Activated gamma-delta T cell treated with anti-CD3 and anti-CD28 coated beads, Interleukin-2, amount 50 U/mL, for 16 hours (primary cell): ENCODE results near the gene TNFRSF14.

Experiments
- DNase-seq: peaks from one replicate; pipeline ENCODE4 v3.0.0-alpha.2; 2020; ENCODE audit warnings: low read depth

TNFRSF14 gene

DNA sequence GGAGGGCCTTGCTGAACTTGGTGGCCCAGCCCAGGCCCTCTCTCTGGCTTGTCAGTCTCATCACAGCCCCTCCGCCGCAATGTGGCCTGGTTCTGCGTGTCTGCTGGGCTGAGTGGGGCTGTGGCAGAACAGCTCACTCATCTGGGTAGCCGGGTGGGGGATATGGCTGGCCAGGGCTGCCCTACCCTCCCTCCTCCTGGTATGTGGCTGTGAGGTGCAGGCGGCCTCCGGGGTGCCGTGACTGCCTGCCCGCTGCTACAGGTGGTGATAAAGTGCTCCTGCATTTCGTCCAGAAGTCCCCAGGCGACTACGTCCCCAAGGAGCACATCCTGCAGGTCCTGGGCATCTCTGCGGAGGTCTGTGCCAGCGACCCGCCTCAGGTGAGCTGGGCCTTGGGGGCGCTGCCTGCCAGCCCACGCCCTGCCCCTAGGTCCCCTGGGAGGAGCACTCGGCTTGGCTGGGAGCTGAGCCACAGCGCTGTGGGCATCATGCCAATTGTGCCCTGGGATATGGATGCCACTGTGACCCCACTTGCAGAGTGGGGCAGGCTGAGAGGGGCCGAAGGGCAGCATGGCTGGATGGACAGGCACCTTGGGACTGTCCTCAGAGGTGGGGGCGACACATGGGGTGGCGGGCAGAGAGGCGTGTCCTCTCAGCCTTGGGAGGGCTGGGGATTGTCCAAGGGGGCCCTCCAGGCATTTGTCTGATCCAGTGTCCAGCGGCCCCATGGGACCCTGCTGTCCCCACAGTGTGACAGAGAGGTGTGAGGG, 32.7 kb downstream of the TNFRSF14 start:
- DNase-seq, result no peak

DNA sequence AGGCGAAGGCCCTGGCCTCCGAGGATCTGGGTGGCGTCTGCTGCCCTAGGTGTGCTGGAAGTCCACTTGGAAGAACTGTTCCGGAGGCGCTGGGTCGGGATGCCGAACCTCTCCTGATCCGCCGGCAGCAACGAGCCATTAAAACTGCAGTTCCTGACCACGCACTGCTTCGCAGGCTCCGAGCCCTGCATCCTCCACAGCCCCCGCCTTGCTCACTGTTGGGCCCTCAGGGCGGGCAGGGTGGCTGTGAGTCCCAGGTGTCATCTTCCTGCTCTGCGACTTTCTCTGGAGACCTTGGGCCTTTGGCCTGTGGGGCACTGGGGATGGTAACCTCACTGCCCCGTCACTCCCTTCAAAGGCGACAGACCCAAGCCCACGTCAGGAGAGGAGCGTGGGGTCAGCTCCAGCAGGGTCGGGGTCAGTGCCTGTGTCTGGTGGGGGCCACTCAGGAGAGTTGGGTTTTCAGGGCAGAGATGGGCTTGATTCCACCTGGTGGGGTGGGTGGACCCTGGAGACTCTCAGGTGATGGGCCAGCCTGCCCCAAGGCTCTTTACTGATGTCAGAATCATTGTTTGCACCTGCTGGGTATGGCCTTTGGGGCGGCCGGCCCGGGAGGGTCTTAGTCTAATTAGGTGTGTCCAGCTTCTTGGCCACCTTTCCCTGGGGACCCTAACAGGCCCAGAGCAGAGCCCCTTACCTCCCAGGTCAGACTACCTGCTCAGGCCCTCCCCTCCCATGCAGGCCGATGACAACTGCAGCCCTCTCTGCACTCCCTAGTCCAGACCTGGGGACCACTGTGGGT, 33.5 kb downstream of the TNFRSF14 start:
- no peak for DNase-seq

DNA sequence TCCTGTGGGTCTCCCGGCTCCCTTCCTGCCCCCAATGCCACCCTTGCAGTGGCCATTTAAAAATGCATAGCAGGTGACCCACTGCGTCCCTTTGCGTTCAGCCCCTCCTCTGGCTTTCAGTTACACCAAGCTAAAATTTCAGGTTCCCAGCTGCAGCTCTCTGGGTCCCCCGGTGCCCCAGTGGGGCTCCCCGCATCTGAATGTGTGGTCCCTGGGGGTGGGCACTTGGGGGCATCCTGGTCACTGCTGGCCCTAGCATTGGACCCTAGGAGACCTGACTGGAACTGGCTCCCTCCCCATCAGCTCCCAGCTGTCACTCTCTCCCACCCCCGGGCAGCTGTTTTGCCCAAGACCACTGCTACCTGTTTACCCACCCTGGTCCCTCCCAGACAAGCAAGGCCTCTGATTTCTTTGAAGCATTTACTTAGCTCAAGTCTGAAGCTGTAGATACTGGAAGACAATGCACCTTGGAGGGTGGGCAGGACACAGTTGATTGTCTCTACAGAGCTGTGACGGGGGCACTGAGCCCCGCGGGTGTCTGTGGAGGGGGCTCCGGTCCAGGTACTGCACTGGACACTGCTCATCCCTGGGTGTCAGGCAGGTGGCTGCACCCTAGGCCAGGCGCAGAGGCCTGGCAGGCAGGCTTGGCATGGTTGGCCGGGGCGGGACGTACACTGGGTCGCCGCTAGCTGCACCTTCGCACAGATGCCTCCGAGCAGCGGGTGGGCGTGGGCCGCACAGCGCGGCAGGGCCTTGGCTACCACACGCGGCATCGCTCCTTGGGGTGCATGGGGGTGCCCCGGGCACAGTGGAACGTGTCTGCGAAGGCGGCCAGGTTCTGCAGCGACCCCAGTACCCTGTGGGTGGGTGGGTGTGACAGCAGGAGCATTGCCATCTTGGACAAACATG, 34.3 kb downstream of the TNFRSF14 start:
- no peak for DNase-seq

DNA sequence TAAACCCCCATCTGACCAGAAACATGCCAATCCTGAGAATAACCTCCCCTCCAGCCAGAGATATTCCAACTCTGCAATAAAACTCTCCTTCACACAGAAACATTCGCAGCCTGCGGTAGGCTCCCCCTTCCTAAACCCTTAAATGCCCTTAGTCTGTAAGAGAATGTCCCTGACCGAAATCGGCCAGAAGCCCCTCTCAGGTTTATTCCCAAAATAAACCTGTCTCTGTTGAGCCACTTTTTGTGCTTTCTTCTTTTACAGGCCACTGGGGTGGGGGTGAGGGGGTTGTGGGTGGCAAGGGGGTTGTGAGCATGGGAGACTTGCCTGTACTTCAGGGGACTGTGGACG, 35.0 kb downstream of the TNFRSF14 start:
- no peak for DNase-seq

DNA sequence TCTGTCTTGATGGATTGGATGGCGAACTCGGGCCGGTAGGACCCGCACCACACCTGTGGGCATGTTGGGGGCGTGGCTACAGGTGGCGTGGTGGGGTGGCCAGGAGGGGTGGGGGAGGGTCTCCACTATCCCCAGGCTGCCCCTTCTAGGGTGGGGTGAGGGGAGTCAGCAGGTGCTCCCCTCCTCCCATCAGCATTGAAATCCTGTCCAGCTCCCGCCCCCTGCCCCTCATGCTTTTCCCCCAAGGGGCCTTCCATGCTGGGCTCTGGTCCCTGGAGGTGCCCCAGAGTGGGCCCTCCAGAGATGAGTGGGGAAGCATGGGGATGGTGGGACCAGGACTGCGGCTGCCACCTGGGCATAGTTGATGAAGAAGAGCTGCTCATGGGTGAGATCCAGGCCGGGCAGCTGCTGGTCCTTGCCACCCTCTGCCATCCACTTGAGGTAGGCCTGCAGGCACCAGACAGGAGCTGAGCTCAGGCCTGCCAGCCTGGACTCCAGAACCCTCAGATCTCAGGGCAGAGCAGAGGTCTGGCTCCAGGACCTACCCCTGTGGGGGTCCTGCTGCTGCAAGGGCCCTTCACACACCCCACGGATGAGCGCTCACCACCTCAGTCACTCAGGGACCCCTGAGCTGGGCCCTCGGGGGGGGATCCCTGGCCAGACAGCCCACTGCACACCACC, 35.5 kb downstream of the TNFRSF14 start:
- DNase-seq, result no peak

DNA sequence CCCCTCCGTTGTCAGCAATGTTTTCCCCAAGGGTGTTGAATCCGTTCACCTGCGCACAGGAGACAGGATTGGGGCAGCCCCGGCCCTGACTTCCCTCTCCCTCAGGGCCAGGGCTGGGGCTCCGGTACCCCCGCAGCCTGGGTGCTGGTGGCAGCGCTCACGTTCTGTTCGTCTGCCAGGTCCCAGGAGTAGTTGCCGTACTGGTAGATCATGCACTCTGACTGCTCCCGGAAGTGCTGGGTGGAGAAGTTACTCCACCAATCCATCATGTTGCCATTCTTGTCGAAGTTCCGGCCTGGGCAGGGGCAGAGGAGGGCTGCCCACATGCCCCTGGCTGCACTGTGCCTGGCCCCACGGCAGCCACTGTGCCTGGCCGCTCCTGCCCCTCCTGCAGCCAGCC, 36.5 kb downstream of the TNFRSF14 start:
- no peak for DNase-seq

DNA sequence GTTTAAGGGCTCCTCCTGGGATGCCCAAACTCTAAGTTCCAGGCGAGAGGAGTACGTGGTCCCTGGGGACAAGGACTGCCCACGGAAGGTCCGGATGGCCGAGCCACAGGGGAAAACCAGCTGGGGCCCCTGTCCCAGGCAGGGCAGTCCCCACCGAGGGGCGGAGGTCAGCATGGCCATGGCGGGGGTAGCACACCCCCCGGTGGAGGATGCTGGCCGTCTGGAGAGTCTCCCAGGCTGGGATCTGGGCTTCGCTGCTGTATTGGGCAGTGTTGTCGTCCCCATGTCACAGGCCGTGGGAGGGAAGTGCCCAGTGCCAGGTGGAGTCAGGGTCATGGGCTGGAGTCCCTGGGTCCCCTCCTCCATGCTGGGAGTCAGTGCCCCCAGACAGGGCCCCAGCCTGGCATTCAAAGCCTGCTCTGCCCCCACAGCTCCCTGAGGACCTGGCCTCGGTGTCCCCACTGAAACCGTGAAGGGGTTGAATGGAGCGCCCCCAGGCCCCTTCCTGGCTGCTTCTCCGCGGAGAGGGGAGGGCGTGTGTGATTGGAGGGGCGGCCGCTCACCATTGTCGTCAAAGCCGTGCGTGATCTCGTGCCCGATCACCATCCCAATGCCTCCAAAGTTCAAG, 37.2 kb downstream of the TNFRSF14 start:
- no peak for DNase-seq

DNA sequence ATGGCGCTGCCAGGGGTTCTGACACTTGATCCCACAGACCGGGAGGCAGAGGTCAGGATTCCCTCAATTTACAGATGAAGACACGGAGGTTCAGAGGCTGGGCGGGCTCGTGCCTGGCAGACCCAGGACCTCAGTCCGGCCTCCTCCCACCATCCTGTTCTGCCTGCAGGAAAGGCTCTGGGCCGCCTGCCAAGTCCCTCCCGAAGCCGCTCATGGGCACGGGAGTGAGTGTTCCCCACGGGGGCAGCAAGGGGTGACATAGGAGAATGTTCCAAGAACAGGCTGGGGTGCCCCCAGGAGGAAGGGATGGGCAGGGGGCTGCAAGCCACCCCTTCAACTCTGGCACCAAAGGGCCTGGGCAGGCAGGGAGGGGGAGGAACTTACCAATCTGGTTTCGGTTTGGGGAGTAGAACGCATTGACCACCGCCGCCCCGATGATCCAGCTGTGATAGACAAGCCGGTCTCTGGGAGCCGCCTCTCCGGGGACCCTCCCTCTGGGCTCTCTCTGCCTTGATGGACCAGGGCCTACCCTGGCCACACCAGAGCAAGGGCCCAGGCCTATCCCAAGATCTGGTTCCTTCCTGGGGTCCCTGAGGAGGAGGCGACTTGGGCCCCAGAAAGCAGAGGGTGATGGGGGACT, 38.0 kb downstream of the TNFRSF14 start:
- DNase-seq, result no peak

DNA sequence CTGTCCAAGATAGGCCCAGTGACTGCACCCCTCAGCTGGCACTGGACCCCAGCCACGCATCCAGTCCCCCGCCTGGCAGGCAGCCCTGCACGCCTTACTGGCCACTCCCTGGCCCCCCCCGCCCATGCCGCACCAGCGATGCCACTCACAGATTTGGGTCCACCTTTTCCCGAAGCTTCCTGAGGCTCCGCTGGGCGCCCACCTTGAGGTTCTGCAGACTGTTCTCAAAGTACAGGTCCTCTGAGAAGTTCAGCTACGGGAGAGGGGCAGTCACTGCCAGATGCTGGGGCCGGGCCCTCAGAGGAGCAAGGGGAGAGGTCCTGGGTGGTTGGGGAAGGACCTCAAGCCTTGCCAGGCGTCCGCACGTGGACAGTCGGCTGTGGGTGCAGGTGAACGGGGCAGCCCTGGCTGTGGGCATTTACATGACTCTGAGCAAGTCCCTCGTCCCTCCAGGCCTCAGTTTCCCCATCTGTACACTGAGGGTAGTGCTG, 38.5 kb downstream of the TNFRSF14 start:
- DNase-seq, result no peak

DNA sequence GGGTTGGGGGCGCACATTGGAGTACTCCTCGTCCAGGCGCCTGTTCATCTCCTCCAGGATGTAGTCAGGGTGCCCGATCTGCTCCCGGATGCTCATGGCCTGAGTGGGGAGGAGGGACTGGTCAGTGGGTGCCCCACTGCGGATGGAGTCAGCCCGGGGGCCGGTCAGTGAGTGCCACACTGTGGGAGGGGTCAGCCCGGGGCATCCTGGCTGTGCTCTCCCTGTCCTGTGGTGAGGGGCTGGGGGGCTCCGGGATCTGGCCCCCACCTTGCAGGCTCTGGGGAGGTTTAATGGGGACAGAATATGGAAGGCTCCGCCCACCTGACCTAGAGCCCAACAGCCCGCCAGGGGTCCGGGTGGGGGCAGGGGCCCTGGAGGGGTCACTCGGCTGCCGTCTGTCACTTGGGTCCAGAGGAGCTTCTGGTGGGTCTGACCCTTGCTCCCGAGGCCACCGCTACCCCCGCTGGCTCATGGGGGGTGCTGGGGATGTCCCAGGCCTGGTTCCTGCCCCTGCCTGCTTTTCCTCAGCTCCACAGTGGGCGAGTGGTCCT, 39.2 kb downstream of the TNFRSF14 start:
- DNase-seq, result no peak

DNA sequence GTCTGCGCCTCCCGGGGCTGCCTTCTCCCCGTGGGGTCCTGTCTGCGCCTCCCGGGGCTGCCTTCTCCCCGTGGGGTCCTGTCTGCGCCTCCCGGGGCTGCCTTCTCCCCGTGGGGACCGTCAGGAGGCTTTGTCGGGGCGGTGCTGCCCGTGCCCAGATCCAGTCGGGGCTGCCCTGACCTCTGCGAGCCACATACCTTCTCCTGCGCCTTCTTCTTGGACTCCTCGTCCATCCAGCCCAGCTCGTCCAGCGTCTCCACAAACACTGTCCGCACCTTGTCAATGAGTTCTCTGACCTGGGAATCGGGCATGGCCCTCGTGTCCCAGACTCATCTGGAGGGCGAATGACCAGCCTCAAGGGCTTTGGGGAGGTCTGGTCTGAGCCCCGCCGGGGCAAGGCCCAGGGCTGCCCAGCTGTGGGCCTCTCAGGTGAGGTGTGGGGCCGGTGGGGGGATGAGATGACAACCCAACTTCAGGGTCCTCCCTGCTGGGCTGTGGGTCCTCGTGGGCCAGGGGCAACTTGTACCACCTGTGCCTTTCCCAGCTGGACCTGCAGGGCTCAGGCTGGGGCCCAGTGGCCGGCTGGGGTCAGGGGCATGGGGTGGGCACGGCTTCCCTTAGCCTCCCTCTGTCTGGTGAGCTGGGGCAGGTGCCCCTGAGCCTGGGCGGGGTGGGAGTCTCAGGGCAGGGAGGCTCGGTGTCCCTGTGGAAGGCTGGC, 39.8 kb downstream of the TNFRSF14 start:
- no peak for DNase-seq

DNA sequence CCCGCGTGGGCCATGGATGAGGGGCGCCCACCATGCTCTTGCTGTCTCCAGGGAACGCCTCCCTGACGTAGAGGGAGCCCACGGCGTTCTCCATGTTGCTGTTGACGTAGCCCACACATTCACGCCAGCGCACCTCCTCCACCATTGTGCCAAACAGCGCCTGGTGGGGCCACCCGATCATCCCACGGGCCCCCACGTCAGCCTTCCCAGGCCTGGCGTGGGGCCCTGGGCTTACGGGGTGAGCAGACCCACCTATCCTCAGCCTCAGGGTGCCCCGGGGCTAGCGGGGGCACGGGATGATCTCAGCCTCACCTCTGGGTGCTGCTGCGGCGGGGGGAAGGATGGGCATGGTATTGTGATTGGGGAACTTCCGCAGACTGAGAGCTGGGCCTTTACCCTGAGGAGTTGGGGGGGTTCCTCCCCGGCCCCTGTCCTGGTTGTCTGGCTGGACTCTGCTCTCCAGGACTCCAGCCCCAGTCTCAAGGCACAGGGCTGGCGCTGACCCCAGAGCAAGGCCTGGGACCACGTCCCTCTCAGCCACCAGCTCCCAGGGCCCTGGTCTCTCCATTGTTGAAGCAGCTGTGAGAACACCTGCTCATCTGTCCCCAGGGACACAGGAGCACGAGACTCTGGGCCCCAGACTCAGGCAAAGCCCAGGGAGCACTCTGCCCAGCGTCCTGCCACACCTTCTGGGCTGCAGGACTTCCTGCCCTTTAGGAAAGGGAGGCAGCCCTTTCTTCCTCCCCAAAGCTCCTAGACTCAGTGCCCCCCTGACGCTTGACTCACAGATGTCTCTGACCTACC, 40.6 kb downstream of the TNFRSF14 start:
- DNase-seq, result no peak

DNA sequence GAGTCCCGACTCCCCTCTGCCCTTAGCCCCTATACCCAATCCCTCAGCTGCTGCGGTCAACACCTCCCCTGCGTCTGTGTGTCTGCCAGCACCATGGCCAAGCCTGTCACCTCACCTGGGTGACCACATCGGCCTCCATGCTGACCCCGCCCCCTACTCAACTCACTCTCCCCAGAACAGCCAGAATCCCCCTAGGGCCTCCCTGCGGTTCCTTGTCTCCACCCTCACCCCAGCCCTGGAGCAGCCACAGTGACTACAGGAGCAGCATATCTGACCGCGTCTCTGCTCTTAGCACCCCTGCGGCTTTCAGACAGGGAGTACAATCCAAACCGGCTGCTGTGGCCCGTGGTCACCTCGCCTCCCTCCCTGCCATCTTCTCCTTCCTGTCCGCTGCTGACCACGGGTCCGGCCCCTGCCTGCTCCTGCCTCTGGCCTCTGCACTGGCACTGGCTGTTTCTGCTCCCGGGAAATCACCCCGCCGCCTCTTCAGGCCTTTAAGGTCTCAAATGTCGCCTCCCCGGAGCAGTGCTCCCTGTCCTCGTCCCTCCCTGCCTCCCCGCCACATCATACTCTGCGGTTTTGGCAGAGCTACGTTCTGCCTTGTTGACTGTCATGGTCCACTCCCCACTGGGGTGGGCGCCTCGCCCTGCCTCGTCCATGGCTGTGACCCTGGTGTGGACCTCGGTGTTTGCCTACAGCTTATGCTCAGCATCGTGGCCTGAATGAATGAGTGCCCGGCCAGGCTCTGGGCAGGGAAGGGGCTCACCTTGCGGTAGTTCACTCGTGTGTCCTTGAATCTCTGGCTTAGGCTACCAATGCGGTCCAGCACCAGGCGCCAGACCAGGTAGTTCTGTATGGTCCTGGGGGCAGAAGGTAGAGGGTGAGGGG, 41.5 kb downstream of the TNFRSF14 start:
- no peak for DNase-seq

DNA sequence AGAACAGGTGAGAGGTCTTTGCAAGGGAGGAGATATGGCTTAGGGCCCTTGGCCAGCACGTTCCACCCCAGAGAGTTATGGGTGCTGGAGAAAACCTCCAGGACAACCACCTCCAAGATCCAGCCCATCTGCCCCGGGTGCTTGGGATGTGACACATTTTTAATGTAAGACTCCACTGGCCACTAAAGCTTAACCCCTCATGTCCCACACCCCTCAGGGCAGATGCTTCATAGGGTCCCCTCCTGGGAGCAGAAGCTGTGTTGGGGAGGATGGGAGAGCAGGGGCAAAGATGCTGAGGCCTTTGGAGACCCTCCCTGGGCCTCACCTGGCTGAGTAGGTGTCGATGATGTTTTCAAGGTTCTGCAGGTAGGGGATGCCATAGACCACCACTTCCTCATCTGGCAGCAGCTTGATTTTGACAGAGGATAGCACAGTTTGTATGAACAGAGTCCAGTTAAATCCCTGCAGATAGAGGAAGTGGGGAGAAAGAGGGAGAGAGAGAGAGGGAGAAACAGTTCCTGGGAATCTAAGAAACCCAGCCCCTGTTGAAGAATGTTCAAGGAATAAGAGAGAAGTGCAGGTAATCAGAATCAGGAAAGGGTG, 42.3 kb downstream of the TNFRSF14 start:
- DNase-seq, result no peak

DNA sequence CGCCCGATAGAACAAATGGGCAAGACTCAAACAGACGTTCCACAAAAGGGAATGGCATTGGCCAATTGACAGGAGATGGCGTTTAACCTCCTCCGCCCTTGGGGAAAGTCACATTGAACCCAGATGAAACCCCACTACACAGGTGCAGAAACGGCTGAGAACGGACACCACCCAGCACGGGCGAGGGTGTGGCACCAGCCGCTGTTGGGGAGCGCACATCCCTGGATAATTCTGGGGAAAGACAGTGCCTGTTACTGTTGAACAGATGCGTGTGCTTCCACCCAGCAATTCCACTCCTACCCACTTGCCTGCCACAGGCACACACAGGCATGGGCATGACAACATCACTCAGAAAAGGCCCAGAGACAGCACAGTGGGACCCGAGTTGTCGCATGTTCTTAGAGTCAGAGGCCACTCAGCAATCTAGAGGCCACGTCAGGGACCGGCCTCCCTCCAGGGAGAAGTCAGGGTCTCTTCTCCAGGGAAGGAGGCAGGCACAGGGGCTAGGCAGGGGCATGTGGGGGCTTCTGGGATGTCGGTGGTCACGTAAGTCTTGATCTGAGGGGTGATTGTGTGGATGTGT, 45.6 kb downstream of the TNFRSF14 start:
- no peak for DNase-seq

DNA sequence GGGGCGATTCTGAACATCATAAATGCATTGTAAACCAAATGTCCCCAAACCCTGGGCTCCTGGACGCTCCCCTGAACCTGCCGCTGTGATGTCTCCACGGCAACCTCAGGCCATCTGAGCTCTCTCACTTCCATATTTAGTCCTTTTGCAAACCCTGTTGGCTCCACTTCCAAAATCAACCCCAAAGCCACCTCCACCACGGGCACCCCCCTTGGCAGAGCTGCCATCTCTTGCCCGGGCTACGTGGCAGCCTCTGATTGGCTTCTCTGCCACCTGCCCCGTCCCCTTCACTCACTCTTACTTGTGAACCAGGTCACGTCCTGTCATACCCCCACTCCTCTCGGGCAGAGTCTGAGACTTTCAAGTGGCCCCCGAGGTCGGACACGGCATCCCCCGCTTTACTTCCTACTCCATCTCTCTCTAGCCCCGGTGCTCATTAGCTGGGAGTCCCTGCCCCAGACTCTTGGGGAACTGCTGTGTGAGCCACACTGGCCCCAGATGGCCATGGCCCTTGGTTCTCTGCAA, 46.2 kb downstream of the TNFRSF14 start:
- DNase-seq, result no peak
